Heart left ventricle (tissue), 16 donors: ENCODE measurements around the gene ITGAE. TPM values are rescaled to one million over a fixed set of nuclear protein-coding genes. Genes with fewer than 3 reads are reported as not detected.

Source experiments
- ATAC-seq, 4 donors: fragments of 200-7000 bp; cut with Tn5 transposase; one replicate each; pipeline ENCODE4 v1.9.1; 2020 to 2022; ENCODE audit warnings: moderate library complexity in 4 of 4, mild to moderate bottlenecking in 3 of 4, moderate number of reproducible peaks in 1 of 4
- DNase-seq, 5 donors: peaks; one replicate each; pipeline ENCODE4 v3.0.0-alpha.2; 2020
- H3K27ac ChIP-seq, 12 donors: fragments of 200-600 bp; sonication (generic) in 4 of 12; one replicate each; pipeline versions ENCODE4 v1.5.0 to v1.8.0; 2016 to 2022; ENCODE audit warnings: mild to moderate bottlenecking in 2 of 12
- H3K27me3 ChIP-seq, 9 donors: fragments of 200-600 bp; sonication (generic) in 2 of 9; one replicate each; pipeline versions ENCODE4 v1.5.1 to v1.8.0; 2016 to 2022; ENCODE audit warnings: mild to moderate bottlenecking in 3 of 9
- H3K36me3 ChIP-seq, 9 donors: fragments of 200-600 bp; sonication (generic) in 2 of 9; one replicate each; pipeline versions ENCODE4 v1.5.0 to v1.8.0; 2018 to 2022; ENCODE audit warnings: mild to moderate bottlenecking in 2 of 9
- H3K4me1 ChIP-seq, 12 donors: fragments of 200-600 bp; sonication (generic) in 4 of 12; one replicate each; pipeline versions ENCODE4 v1.5.0 to v1.8.0; 2016 to 2022; ENCODE audit warnings: mild to moderate bottlenecking in 3 of 12
- H3K4me3 ChIP-seq, 12 donors: fragments of 200-600 bp; sonication (generic) in 4 of 12; one replicate each; pipeline versions ENCODE4 v1.5.0 to v1.8.0; 2017 to 2022; ENCODE audit warnings: mild to moderate bottlenecking in 9 of 12, moderate library complexity in 4 of 12
- H3K9me3 ChIP-seq, 12 donors: fragments of 200-600 bp; sonication (generic) in 4 of 12; one replicate each; pipeline versions ENCODE4 v1.5.0 to v1.8.0; 2016 to 2022; ENCODE audit warnings: mild to moderate bottlenecking in 1 of 12
- CTCF ChIP-seq, 12 donors: fragments of 200-600 bp; sonication (generic) in 4 of 12; IDR thresholded peaks; one replicate each; pipeline versions ENCODE4 v1.5.0 to v1.8.0; 2018 to 2022; ENCODE audit warnings: antibody characterized with exemption in 12 of 12, mild to moderate bottlenecking in 5 of 12
- POLR2A ChIP-seq, 2 donors: fragments of 450-650 bp; IDR thresholded peaks; one replicate each; pipeline ENCODE4 v1.6.1; 2017; ENCODE audit warnings: antibody characterized with exemption in 2 of 2, mild to moderate bottlenecking in 2 of 2, moderate library complexity in 2 of 2
- WGBS, 4 donors: extraction: QIAGEN DNeasy Blood & Tissue Kit in 2 of 4; methylation state at CpG; one replicate each; pipeline versions ENCODE4 v1.1.5 to v1.1.7; 2013 to 2018; 5-methylcytosine and 5-hydroxymethylcytosine counted together
- intact Hi-C, 10 donors: fragments of 100-400 bp; cut with DNase I; formaldehyde crosslinking; loops; one replicate each; pipeline versions ENCODE4 v1.11.1 to v1.14.2; 2022
- polyA plus RNA-seq, 2 donors: library from polyadenylated mRNA; stranded (reverse); fragments of 200-250 nt; gene quantifications; one replicate each; pipeline ENCODE4 v1.2.3, GENCODE V29; 2013
- total RNA-seq, 9 donors: library from RNA; depleted of rRNA in 2 of 9; stranded (reverse); fragments of >200 nt in 2 of 9; fragmentation: NEBNext Ultra II Directional in 3 of 9; extraction: Animal tissue kit (Norgen Biotek cat#: 25700) in 3 of 9; gene quantifications; one replicate each; pipeline versions ENCODE4 v1.1.0 to v1.2.4, GENCODE V29; 2016 to 2023
- donor health status: ischemic (EF 13 %, LVEDD 7.1; RV severe dilation, severe dysfunction).
- donor health status: healthy with polysubstance abuse.
- donor health status: DM: no; HTN: yes; CAD: no.
- donor health status: DM: no; HTN: no; CAD: no.
- donor health status: ischemic (EF 25% LVEDD 6.9; RV normal size, moderate dysfunction).
- donor health status: ischemic (EF 25% LVEDD 5.7; RV mildly dilated, moderate dysfunction).
- donor health status: healthy.
- donor health status: DM: yes; HTN: yes; CAD: no.
- donor health status: ischemic (EF 35%, LVEDD 5.7; RV mildly dilated, moderate dysfunction).
- donor health status: nonischemic (EF 11% LVEDD 7.7; RV severe dilation, severe dysfunction).
- donor health status: DM: yes; HTN: yes; CAD: no.
- donor health status: PGD.
- donor health status: ischemic (EF 29% LVEDD 5.4; RV normal size, mild dysfunction).
- donor health status: nonischemic (EF 23%, LVEDD 6.1; RV moderate dilation, normal function).

The ITGAE gene
- total and polyA plus RNA-seq, 11 donors = 7.1 to 32.9 (median 15.3) TPM

- TF ChIP-seq CTCF (IDR thresholded peaks at IDR 0.05) (no peak), POLR2A (IDR thresholded peaks at IDR 0.05) (no peak)
- ATAC-seq (no peak), DNase-seq (no peak)
- 97 to 98% (median 97%) methylated on average over 4 of the region's 4 CpGs for WGBS, 4 donors
- H3K27me3 ChIP-seq = no peaks in the 10 kb centered on the region
- intact Hi-C loops = no loop called here
- H3K36me3 ChIP-seq = peaks cover 0 to 16% (median under 1%) of the 10 kb centered on the region in 9 donors
- H3K27ac ChIP-seq = no peak overlapping the region
- peaks cover 4 to 18% (median 12%) of the 10 kb centered on the region in 12 donors for H3K4me1 ChIP-seq
- H3K9me3 ChIP-seq = no peaks in the 10 kb centered on the region
- H3K4me3 ChIP-seq = no peak overlapping the region
Observed at GRCh38 chr17:3672571-3672970, 128.4 kb downstream of the ITGAE start.

GRCh38 chr17:3669548-3669947 is 131.4 kb downstream of the ITGAE start:
- DNase-seq (no peak), ATAC-seq (no peak)
- WGBS, 4 donors = 48 to 58% (median 51%) methylated on average over 12 of the region's 12 CpGs
- no peaks in the 10 kb centered on the region for H3K9me3 ChIP-seq
- H3K4me1 ChIP-seq = peaks cover 4 to 43% (median 36%) of the 10 kb centered on the region in 12 donors
- no peaks in the 10 kb centered on the region for H3K27me3 ChIP-seq
- H3K27ac ChIP-seq = peak overlapping the region in 4 of 12 donors; percentile 95 to 100 (median 100)
- peaks cover 0 to 21% (median 5%) of the 10 kb centered on the region in 9 donors for H3K36me3 ChIP-seq
- intact Hi-C loops = loop anchor here in 2 of 10 donors (2.0 to 10.0 kb wide), 3 partner anchors 33 to 625 kb away; partner anchors contain the start of genes CTNS (in 1 of the 2) and SHPK (in 1 of the 2)
- TF ChIP-seq POLR2A (IDR thresholded peaks at IDR 0.05) = no peak
- no peak for TF ChIP-seq CTCF (IDR thresholded peaks at IDR 0.05)
- H3K4me3 ChIP-seq = peak overlapping the region in 11 of 12 donors; percentile 69 to 100 (median 94)

GRCh38 chr17:3669085-3669347 is 132.0 kb downstream of the ITGAE start:
- Histone ChIP-seq H3K4me1 (peaks cover 4 to 47% (median 36%) of the 10 kb centered on the region in 12 donors), H3K27me3 (no peaks in the 10 kb centered on the region), H3K4me3 (peak overlapping the region; percentile 61 to 100 (median 88)), H3K9me3 (no peaks in the 10 kb centered on the region), H3K27ac (peak overlapping the region in 11 of 12 donors; percentile 67 to 100 (median 99)), H3K36me3 (peaks cover 0 to 26% (median 10%) of the 10 kb centered on the region in 9 donors)
- WGBS, 4 donors = 0% methylated on average over 9 to 32 of the region's 32 CpGs
- intact Hi-C loops = loop anchor here in 2 of 10 donors (2.0 to 10.0 kb wide), 3 partner anchors 32 to 624 kb away; partner anchors contain the start of genes CTNS (in 1 of the 2) and SHPK (in 1 of the 2)
- DNase-seq (no peak), ATAC-seq (no peak)
- TF ChIP-seq POLR2A (IDR thresholded peaks at IDR 0.05) = no peak
- TF ChIP-seq CTCF (IDR thresholded peaks at IDR 0.05) = no peak

GRCh38 chr17:3668279-3669084 is 132.5 kb downstream of the ITGAE start, which contains the start of the genes EMC6 and TAX1BP3:
Gene EMC6 (plus strand): TSS chr17:3668812. CDS start chr17:3669147, 335 bp downstream.
Gene TAX1BP3 (minus strand): TSS chr17:3668578. CDS start chr17:3668526, 52 bp downstream.
- no peaks in the 10 kb centered on the region for H3K9me3 ChIP-seq
- intact Hi-C loops = loop anchor here in 3 of 10 donors (1.0 to 10.0 kb wide), 4 partner anchors 32 to 624 kb away; partner anchors contain the start of genes CTNS (in 2 of the 3) and SHPK (in 2 of the 3)
- H3K27me3 ChIP-seq = no peaks in the 10 kb centered on the region
- H3K36me3 ChIP-seq = peaks cover 0 to 31% (median 15%) of the 10 kb centered on the region in 9 donors
- H3K4me1 ChIP-seq = peaks cover 4 to 47% (median 36%) of the 10 kb centered on the region in 12 donors
- WGBS, 4 donors = 0 to 1% (median 0%) methylated on average over 27 to 89 of the region's 89 CpGs
- peak within 1 kb of the TSS; percentile 61 to 100 (median 88) for H3K4me3 ChIP-seq
- H3K27ac ChIP-seq = peak within 1 kb of the TSS; percentile 91 to 100 (median 99)
- ATAC-seq (peak; percentile 86 to 93 (median 90)), DNase-seq (peak; percentile 98 to 100 (median 99))
- TF ChIP-seq CTCF (IDR thresholded peaks at IDR 0.05) (peak in 2 of 12 donors; percentile 2 to 3), POLR2A (IDR thresholded peaks at IDR 0.05) (peak; percentile 98 to 100)
